ENCODE data around the gene OR52H1. TPM values are rescaled to one million over a fixed set of nuclear protein-coding genes. Genes with fewer than 3 reads are reported as not detected.
A peak's percentile ranks its signal among the peaks of the same experiment; 100 is the strongest.

The OR52H1 gene
- total and polyA plus RNA-seq, 9 of the 15 experiments (the other 6 are each of a cell fraction or from before 2014, with no cell fraction given) = 0.15 TPM; not detected in 8

DNA sequence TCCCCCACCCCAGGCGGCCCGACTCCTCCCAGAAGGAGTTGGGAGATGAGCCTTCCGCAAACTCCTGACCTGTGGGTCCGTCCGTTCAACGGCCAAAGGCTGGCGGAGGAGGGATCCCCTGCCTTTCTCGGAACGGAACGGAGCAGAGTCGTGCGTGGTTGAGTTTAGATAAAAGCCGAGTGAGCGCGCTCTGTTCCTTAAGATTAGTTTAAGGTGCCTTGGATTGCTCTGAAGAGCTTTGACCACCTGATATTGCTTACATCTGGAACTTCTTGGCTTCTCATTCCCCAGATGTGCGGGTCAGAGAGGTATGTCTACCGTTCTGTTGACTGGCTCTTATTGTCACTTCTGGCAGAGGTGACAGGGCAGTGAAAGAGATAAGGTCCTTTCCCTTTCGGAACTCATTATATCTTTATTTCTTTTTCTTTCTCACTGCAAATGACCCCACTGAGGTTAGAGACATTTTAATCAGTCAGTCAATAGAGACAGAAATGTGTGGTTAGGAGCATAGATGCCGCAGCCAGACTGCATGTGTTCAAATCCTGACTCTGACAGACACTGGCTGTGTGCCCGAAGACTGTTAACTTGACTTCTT is 48.4 kb upstream of the OR52H1 start, which contains the start of gene TRIM6 (continued):
- TF ChIP-seq, protein P1, sequence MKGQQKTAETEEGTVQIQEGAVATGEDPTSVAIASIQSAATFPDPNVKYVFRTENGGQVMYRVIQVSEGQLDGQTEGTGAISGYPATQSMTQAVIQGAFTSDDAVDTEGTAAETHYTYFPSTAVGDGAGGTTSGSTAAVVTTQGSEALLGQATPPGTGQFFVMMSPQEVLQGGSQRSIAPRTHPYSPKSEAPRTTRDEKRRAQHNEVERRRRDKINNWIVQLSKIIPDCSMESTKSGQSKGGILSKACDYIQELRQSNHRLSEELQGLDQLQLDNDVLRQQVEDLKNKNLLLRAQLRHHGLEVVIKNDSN (CRISPR knock-in tag; IDR thresholded peaks at IDR 0.05) = no peak
- peak; percentile 61; the same call in 1 of the 2 replicates for TF ChIP-seq SPI1 (IDR thresholded peaks at IDR 0.05; ENCODE audit: borderline replicate concordance, low read depth, low read length)
- no peak for TF ChIP-seq FOXK1 (CRISPR knock-in tag; IDR thresholded peaks at IDR 0.05; ENCODE audit: borderline replicate concordance)
- TF ChIP-seq TOE1 (IDR thresholded peaks at IDR 0.05; ENCODE audit: borderline replicate concordance) = peak; percentile 49; the same call in 1 of the 2 replicates
- TF ChIP-seq TOE1 (CRISPR knock-in tag; IDR thresholded peaks at IDR 0.05; ENCODE audit: borderline replicate concordance, low read depth) = no peak
- TF ChIP-seq BACH1 (tag; IDR thresholded peaks at IDR 0.05) = no peak
- TF ChIP-seq MECOM (CRISPR knock-in tag; IDR thresholded peaks at IDR 0.05) = peak; percentile 71
- peak; percentile 66; the same call in 1 of the 2 replicates for TF ChIP-seq PHB2 (IDR thresholded peaks at IDR 0.05; ENCODE audit: low read depth)
- no peak for TF ChIP-seq ZBTB1 (CRISPR knock-in tag; IDR thresholded peaks at IDR 0.05; ENCODE audit: borderline replicate concordance, low read depth)
- peak; percentile 51; the same call in 1 of the 2 replicates for TF ChIP-seq ZNF274 (IDR thresholded peaks at IDR 0.05; ENCODE audit: borderline replicate concordance, low read depth, low read length)
- no peak for TF ChIP-seq TCFL5 (CRISPR knock-in tag; conservative IDR thresholded peaks at IDR 0.05)
- TF ChIP-seq, protein P2, sequence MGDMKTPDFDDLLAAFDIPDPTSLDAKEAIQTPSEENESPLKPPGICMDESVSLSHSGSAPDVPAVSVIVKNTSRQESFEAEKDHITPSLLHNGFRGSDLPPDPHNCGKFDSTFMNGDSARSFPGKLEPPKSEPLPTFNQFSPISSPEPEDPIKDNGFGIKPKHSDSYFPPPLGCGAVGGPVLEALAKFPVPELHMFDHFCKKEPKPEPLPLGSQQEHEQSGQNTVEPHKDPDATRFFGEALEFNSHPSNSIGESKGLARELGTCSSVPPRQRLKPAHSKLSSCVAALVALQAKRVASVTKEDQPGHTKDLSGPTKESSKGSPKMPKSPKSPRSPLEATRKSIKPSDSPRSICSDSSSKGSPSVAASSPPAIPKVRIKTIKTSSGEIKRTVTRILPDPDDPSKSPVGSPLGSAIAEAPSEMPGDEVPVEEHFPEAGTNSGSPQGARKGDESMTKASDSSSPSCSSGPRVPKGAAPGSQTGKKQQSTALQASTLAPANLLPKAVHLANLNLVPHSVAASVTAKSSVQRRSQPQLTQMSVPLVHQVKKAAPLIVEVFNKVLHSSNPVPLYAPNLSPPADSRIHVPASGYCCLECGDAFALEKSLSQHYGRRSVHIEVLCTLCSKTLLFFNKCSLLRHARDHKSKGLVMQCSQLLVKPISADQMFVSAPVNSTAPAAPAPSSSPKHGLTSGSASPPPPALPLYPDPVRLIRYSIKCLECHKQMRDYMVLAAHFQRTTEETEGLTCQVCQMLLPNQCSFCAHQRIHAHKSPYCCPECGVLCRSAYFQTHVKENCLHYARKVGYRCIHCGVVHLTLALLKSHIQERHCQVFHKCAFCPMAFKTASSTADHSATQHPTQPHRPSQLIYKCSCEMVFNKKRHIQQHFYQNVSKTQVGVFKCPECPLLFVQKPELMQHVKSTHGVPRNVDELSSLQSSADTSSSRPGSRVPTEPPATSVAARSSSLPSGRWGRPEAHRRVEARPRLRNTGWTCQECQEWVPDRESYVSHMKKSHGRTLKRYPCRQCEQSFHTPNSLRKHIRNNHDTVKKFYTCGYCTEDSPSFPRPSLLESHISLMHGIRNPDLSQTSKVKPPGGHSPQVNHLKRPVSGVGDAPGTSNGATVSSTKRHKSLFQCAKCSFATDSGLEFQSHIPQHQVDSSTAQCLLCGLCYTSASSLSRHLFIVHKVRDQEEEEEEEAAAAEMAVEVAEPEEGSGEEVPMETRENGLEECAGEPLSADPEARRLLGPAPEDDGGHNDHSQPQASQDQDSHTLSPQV (IDR thresholded peaks at IDR 0.05) = no peak
- no peak for TF ChIP-seq MCM5 (IDR thresholded peaks at IDR 0.05; ENCODE audit: low read depth)
- TF ChIP-seq GATAD2A (IDR thresholded peaks at IDR 0.05) = no peak
- TF ChIP-seq, protein P3, sequence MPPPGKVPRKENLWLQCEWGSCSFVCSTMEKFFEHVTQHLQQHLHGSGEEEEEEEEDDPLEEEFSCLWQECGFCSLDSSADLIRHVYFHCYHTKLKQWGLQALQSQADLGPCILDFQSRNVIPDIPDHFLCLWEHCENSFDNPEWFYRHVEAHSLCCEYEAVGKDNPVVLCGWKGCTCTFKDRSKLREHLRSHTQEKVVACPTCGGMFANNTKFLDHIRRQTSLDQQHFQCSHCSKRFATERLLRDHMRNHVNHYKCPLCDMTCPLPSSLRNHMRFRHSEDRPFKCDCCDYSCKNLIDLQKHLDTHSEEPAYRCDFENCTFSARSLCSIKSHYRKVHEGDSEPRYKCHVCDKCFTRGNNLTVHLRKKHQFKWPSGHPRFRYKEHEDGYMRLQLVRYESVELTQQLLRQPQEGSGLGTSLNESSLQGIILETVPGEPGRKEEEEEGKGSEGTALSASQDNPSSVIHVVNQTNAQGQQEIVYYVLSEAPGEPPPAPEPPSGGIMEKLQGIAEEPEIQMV (tag; conservative IDR thresholded peaks at IDR 0.05; ENCODE audit: low read depth) = no peak
- TF ChIP-seq ZBTB7A (IDR thresholded peaks at IDR 0.05; ENCODE audit: borderline replicate concordance, control insufficient read depth, low read depth, low read length) = peak; percentile 59
- no peak for TF ChIP-seq ZNF766 (CRISPR knock-in tag; conservative IDR thresholded peaks at IDR 0.05)
- no peak for TF ChIP-seq RBM34 (IDR thresholded peaks at IDR 0.05; ENCODE audit: borderline replicate concordance, insufficient read depth, low read length)
- no peak for TF ChIP-seq GTF2A2 (tag; IDR thresholded peaks at IDR 0.05)
- no peak for TF ChIP-seq SIRT6 (IDR thresholded peaks at IDR 0.05; ENCODE audit: low read depth, low read length)
- no peak; a peak in 1 of 4 replicates for TF ChIP-seq KDM4B (IDR thresholded peaks at IDR 0.05; ENCODE audit: borderline replicate concordance in 2 of 2, low read depth in 1 of 2)
- peak; percentile 78 for TF ChIP-seq CREM (IDR thresholded peaks at IDR 0.05; ENCODE audit: low read depth)
- no peak for TF ChIP-seq STAG1 (CRISPR knock-in tag; IDR thresholded peaks at IDR 0.05; ENCODE audit: borderline replicate concordance)
- TF ChIP-seq ZEB2 (IDR thresholded peaks at IDR 0.05) = peak; percentile 88
